ENCODE data around the gene OTUB2. TPM values are rescaled to one million over a fixed set of nuclear protein-coding genes. Genes with fewer than 3 reads are reported as not detected.
A peak's percentile ranks its signal among the peaks of the same experiment; 100 is the strongest.

OTUB2 gene
- under 1 TPM in 1 of 4 donors, not detected in 3; 0.11 TPM for total RNA-seq

GRCh38 chr14:94026173-94026888, at the start of gene OTUB2:
OTUB2 (plus strand) TSS chr14:94026340; CDS start chr14:94026538, 198 bp downstream.
- Histone ChIP-seq H3K36me3 (no peaks in the 10 kb centered on the region), H3K9me3 (no peaks in the 10 kb centered on the region), H3K27me3 (no peaks in the 10 kb centered on the region), H3K4me1 (peaks cover 0 to 6% of the 10 kb centered on the region in 2 donors), H3K4me3 (peak within 1 kb of the TSS; percentile 60 to 70 (median 62)), H3K27ac (no peak within 1 kb of the TSS)
- ATAC-seq (peak; percentile 100), DNase-seq (peak; percentile 95 to 98)
- in situ Hi-C loops (cut with MboI; ENCODE audit: low sequenced_read_pairs in 4 of 4), result no loop called here
- no peak for TF ChIP-seq POLR2A (IDR thresholded peaks at IDR 0.05)
- TF ChIP-seq, protein P1, sequence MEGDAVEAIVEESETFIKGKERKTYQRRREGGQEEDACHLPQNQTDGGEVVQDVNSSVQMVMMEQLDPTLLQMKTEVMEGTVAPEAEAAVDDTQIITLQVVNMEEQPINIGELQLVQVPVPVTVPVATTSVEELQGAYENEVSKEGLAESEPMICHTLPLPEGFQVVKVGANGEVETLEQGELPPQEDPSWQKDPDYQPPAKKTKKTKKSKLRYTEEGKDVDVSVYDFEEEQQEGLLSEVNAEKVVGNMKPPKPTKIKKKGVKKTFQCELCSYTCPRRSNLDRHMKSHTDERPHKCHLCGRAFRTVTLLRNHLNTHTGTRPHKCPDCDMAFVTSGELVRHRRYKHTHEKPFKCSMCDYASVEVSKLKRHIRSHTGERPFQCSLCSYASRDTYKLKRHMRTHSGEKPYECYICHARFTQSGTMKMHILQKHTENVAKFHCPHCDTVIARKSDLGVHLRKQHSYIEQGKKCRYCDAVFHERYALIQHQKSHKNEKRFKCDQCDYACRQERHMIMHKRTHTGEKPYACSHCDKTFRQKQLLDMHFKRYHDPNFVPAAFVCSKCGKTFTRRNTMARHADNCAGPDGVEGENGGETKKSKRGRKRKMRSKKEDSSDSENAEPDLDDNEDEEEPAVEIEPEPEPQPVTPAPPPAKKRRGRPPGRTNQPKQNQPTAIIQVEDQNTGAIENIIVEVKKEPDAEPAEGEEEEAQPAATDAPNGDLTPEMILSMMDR (IDR thresholded peaks at IDR 0.05 in 4 of 5, conservative IDR thresholded peaks at IDR 0.05 in 1 of 5), result no peak
- intact Hi-C loops (cut with DNase I; ENCODE audit: low total_unique reads), result loop anchor here (1.0 kb wide), 1 partner anchor 55 kb away; the partner anchor contains the start of genes DDX24 and IFI27L1

DNA sequence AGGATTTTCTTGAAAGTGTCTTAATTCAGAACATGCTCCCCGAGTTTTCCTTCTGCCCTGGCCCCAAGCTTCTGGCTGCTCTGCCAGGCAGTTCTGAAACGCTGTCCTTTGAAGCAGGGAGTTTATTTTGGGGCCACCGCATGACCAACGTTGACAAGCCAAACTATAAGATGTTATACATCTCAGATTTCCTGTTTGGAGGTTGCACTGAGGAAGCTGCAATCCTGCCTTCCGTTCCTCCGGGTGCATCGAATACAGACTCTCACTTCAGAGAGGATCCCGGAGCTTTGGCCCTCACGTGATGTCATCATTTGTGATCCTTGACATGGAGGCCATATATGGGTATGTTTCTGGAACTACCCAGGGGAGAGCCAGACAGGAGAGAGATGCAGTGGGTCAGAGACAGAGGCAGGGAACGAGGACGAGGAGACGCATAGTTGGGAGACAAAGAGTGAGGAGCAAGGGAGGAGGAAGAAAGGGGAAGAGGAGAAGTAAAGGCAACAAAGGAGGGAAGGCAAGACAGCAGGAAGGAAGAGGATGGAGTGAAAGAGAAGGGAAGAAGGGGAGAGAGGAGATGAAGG, 49.6 kb upstream of the OTUB2 start, which contains the start of gene ASB2:
ASB2 (minus strand) TSS at position 94 of the 581 bp plus-strand sequence. CDS start 12,031 bp downstream, outside the sequence.
- in situ Hi-C loops (cut with MboI; ENCODE audit: low sequenced_read_pairs in 4 of 4) (no loop called here), intact Hi-C loops (cut with DNase I; ENCODE audit: low total_unique reads) (no loop called here)
- Histone ChIP-seq H3K4me3 (peak within 1 kb of the TSS; percentile 61 to 80 (median 76)), H3K4me1 (peaks cover 47 to 53% of the 10 kb centered on the region in 2 donors), H3K36me3 (no peaks in the 10 kb centered on the region), H3K27me3 (no peaks in the 10 kb centered on the region), H3K9me3 (no peaks in the 10 kb centered on the region), H3K27ac (peak within 1 kb of the TSS; percentile 97 to 100 (median 98))
- ATAC-seq (peak; percentile 35 to 37), DNase-seq (peak; percentile 84 to 94)
- TF ChIP-seq, protein P1 (IDR thresholded peaks at IDR 0.05 in 4 of 5, conservative IDR thresholded peaks at IDR 0.05 in 1 of 5), result no peak
- TF ChIP-seq POLR2A (IDR thresholded peaks at IDR 0.05), result peak; percentile 98

DNA sequence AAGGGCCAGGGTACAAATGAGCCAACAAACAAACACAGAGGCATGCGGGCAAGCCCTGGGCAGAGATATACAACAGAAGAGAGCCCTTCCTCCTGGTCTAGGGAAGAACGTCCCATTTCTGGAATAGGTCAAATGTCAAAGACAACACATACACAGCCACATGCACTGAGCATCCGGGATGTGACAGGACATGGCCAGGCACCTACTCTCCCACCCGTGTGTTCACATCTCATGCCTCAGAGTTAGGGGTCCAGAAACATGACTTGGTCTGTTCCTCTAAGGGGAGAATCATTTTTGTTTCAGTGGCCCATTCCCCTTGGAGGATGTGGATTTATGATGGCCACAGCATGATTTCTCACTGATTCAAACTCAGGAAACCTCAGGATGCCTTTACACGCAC, 49.0 kb upstream of the OTUB2 start:
- in situ Hi-C loops (cut with MboI; ENCODE audit: low sequenced_read_pairs in 4 of 4) (no loop called here), intact Hi-C loops (cut with DNase I; ENCODE audit: low total_unique reads) (no loop called here)
- peak overlapping the region; percentile 61 to 80 (median 76) for H3K4me3 ChIP-seq
- H3K27me3 ChIP-seq, result no peaks in the 10 kb centered on the region
- H3K36me3 ChIP-seq, result no peaks in the 10 kb centered on the region
- ATAC-seq (peak in 1 of 2 donors; percentile 2), DNase-seq (no peak)
- H3K4me1 ChIP-seq, result peaks cover 50 to 54% of the 10 kb centered on the region in 2 donors
- TF ChIP-seq, protein P1 (IDR thresholded peaks at IDR 0.05 in 4 of 5, conservative IDR thresholded peaks at IDR 0.05 in 1 of 5), result no peak
- TF ChIP-seq POLR2A (IDR thresholded peaks at IDR 0.05), result no peak
- no peaks in the 10 kb centered on the region for H3K9me3 ChIP-seq
- peak overlapping the region; percentile 97 to 100 (median 98) for H3K27ac ChIP-seq

- peaks cover 54 to 55% of the 10 kb centered on the region in 2 donors for H3K4me1 ChIP-seq
- no peak overlapping the region for H3K4me3 ChIP-seq
- H3K36me3 ChIP-seq, result no peaks in the 10 kb centered on the region
- TF ChIP-seq, protein P1 (IDR thresholded peaks at IDR 0.05 in 4 of 5, conservative IDR thresholded peaks at IDR 0.05 in 1 of 5), result no peak
- no peak for TF ChIP-seq POLR2A (IDR thresholded peaks at IDR 0.05)
- no peaks in the 10 kb centered on the region for H3K27me3 ChIP-seq
- DNase-seq, result no peak
- in situ Hi-C loops (cut with MboI; ENCODE audit: low sequenced_read_pairs in 4 of 4) (no loop called here), intact Hi-C loops (cut with DNase I; ENCODE audit: low total_unique reads) (no loop called here)
- H3K9me3 ChIP-seq, result no peaks in the 10 kb centered on the region
- ATAC-seq, result no peak
- peak overlapping the region; percentile 97 to 100 (median 98) for H3K27ac ChIP-seq
These were observed 48.2 kb upstream of the OTUB2 start for GRCh38 chr14:93977790-93978581.
